Osteocyte (in vitro differentiated cells): ENCODE measurements around the gene SPATS2L. TPM values are rescaled to one million over a fixed set of nuclear protein-coding genes. Genes with fewer than 3 reads are reported as not detected.

Experiments
- DNase-seq: peaks from one replicate; pipeline ENCODE4 v3.0.0; 2021; ENCODE audit warnings: mixed read lengths; ENCODE audit not compliant: unreplicated experiment; ENCODE audit errors: extremely low spot score
- H3K27ac Mint-ChIP-seq: one replicate; pipeline ENCODE4 v1.8.0; 2021; ENCODE audit warnings: mild to moderate bottlenecking, mixed read lengths; ENCODE audit not compliant: unreplicated experiment
- H3K27me3 Mint-ChIP-seq: one replicate; pipeline ENCODE4 v1.8.0; 2021; ENCODE audit warnings: mixed read lengths; ENCODE audit not compliant: unreplicated experiment
- H3K36me3 Mint-ChIP-seq: one replicate; pipeline ENCODE4 v1.8.0; 2021; ENCODE audit warnings: mixed read lengths; ENCODE audit not compliant: unreplicated experiment
- H3K4me1 Mint-ChIP-seq: one replicate; pipeline ENCODE4 v1.8.0; 2021; ENCODE audit warnings: mixed read lengths; ENCODE audit not compliant: unreplicated experiment
- H3K4me3 Mint-ChIP-seq: one replicate; pipeline ENCODE4 v1.8.0; 2021; ENCODE audit warnings: mild to moderate bottlenecking, moderate library complexity, mixed read lengths; ENCODE audit not compliant: unreplicated experiment
- H3K9me3 Mint-ChIP-seq: one replicate; pipeline ENCODE4 v1.8.0; 2021; ENCODE audit warnings: mixed read lengths; ENCODE audit not compliant: unreplicated experiment
- CTCF ChIP-seq: fragments of 200-600 bp; sonication (generic); IDR thresholded peaks from 2 replicates; pipeline ENCODE4 v1.5.0; 2021; ENCODE audit warnings: antibody characterized with exemption, mild to moderate bottlenecking, moderate library complexity
- total RNA-seq: library from RNA; stranded (reverse); gene quantifications from 2 replicates; pipeline ENCODE4 v1.2.1, GENCODE V29; 2021

SPATS2L gene
- total RNA-seq, 1 donor from 2014 or later, result 152 TPM

GRCh38 chr2:200506679-200507078, 200.2 kb downstream of the SPATS2L start:
- TF ChIP-seq CTCF, result no peak
- peaks cover 3% of the 10 kb centered on the region for H3K9me3 Mint-ChIP-seq
- no peak overlapping the region for H3K27ac Mint-ChIP-seq

DNA sequence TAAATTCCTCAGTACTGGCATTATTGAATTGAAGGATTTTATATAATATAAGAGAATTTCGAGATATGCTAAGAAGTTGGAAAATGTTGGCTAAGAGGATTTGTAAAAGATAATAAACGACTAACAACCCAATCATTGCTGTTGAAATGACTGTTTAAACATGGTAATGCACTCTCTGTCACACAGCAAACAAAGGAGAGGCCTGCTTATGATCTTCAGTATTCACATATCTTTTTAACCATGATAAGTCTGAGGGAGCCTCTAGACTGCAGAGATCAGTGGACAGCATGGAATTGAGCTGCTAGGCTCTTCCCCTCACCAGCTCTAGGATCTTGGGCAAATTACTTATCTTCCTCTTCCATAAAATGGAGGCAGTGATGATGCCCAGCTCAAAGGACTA, 200.7 kb downstream of the SPATS2L start:
- no peak overlapping the region for H3K27ac Mint-ChIP-seq
- H3K4me1 Mint-ChIP-seq, result peaks cover 10% of the 10 kb centered on the region
- H3K36me3 Mint-ChIP-seq, result peaks cover 10% of the 10 kb centered on the region
- no peak overlapping the region for H3K4me3 Mint-ChIP-seq
- no peak for TF ChIP-seq CTCF
- H3K9me3 Mint-ChIP-seq, result peaks cover 3% of the 10 kb centered on the region
- DNase-seq, result no peak
- H3K27me3 Mint-ChIP-seq, result no peaks in the 10 kb centered on the region

More at GRCh38 chr2:200506679-200507078, 200.2 kb downstream of the SPATS2L start:
- Mint-ChIP-seq H3K36me3 (peaks cover 10% of the 10 kb centered on the region), H3K4me1 (peaks cover 10% of the 10 kb centered on the region), H3K27me3 (no peaks in the 10 kb centered on the region), H3K4me3 (no peak overlapping the region)
- DNase-seq, result no peak

- TF ChIP-seq CTCF, result no peak
- Mint-ChIP-seq H3K9me3 (no peaks in the 10 kb centered on the region), H3K4me1 (peaks cover 10% of the 10 kb centered on the region), H3K27me3 (no peaks in the 10 kb centered on the region), H3K4me3 (peak overlapping the region; percentile 88), H3K27ac (peak overlapping the region; percentile 75), H3K36me3 (no peaks in the 10 kb centered on the region)
- DNase-seq, result no peak
Observed at GRCh38 chr2:200509235-200509611, 202.7 kb downstream of the SPATS2L start.

GRCh38 chr2:200509612-200510433, 203.3 kb downstream of the SPATS2L start, which contains the start of gene KCTD18:
Gene KCTD18, minus strand, starts transcription at chr2:200510068. Its CDS starts 3,052 bp downstream, at chr2:200507016.
- peak within 1 kb of the TSS; percentile 75 for H3K27ac Mint-ChIP-seq
- DNase-seq, result peak; percentile 97
- H3K9me3 Mint-ChIP-seq, result no peaks in the 10 kb centered on the region
- H3K4me3 Mint-ChIP-seq, result peak within 1 kb of the TSS; percentile 88
- no peaks in the 10 kb centered on the region for H3K27me3 Mint-ChIP-seq
- H3K4me1 Mint-ChIP-seq, result peaks cover 10% of the 10 kb centered on the region
- H3K36me3 Mint-ChIP-seq, result no peaks in the 10 kb centered on the region
- TF ChIP-seq CTCF, result peak; percentile 94

DNA sequence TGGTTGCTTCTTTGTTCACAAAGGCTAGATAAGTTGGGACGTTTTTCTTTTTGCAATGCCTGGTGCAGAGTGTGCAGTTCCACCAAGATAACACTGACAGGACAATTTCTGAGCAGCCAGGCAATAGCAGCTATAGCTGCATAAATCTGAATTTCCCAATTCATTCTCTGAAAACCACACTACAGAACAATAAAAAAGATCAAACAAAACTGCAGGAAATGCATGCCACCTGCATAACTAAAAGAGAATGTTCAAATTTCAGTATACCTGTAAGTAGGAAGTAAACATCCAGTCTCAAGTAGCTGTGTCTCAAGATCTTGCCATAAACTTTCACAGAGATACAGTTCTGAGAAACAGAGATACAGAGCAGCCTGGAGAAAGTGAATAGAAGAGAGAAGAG, 208.7 kb downstream of the SPATS2L start:
- Mint-ChIP-seq H3K36me3 (peaks cover 2% of the 10 kb centered on the region), H3K4me1 (peaks cover 2% of the 10 kb centered on the region), H3K27me3 (peaks cover 10% of the 10 kb centered on the region), H3K9me3 (peaks cover 12% of the 10 kb centered on the region), H3K27ac (no peak overlapping the region), H3K4me3 (no peak overlapping the region)
- no peak for DNase-seq
- TF ChIP-seq CTCF, result no peak
